Mesenchymal stem cell (in vitro differentiated cells and primary cell): ENCODE data around the gene C11orf97.

Experiments used
- DNase-seq: peaks from one replicate; pipeline ENCODE4 v3.0.0-alpha.2; 2013
- H2AFZ ChIP-seq: one replicate; pipeline ENCODE4 v1.6.1; 2013; ENCODE audit warnings: low read depth, mild to moderate bottlenecking, control low read depth, inconsistent platforms, low read length, moderate library complexity
- H2AK5ac ChIP-seq: 2 replicates; pipeline ENCODE4 v1.6.1; 2013; ENCODE audit warnings: low read length, moderate library complexity, mild to moderate bottlenecking, inconsistent platforms; ENCODE audit not compliant: severe bottlenecking
- H2BK120ac ChIP-seq: one replicate; pipeline ENCODE4 v1.6.1; 2013; ENCODE audit warnings: low read depth, mild to moderate bottlenecking, inconsistent platforms, low read length, moderate library complexity
- H2BK12ac ChIP-seq, 2 experiments: one replicate each; pipeline ENCODE4 v1.6.1; 2013; ENCODE audit warnings: inconsistent platforms in 2 of 2, low read length in 2 of 2, mild to moderate bottlenecking in 2 of 2, moderate library complexity in 2 of 2, control low read depth in 1 of 2
- H2BK15ac ChIP-seq: one replicate; pipeline ENCODE4 v1.6.1; 2013; ENCODE audit warnings: mild to moderate bottlenecking, low read depth, inconsistent platforms; ENCODE audit not compliant: poor library complexity, severe bottlenecking
- H2BK5ac ChIP-seq: 2 replicates; pipeline ENCODE4 v1.6.1; 2013; ENCODE audit warnings: low read depth, mild to moderate bottlenecking, low read length, control low read depth, inconsistent platforms; ENCODE audit not compliant: poor library complexity, severe bottlenecking
- H3K14ac ChIP-seq, 2 experiments: one replicate each; pipeline ENCODE4 v1.6.1; 2013; ENCODE audit warnings: inconsistent platforms in 2 of 2, low read length in 2 of 2, control low read depth in 1 of 2, mild to moderate bottlenecking in 1 of 2, moderate library complexity in 1 of 2
- H3K18ac ChIP-seq, 2 experiments: one replicate each; pipeline ENCODE4 v1.6.1; 2013; ENCODE audit warnings: inconsistent platforms in 2 of 2, low read length in 2 of 2, control low read depth in 1 of 2, low read depth in 1 of 2, mild to moderate bottlenecking in 1 of 2
- H3K23ac ChIP-seq, 2 experiments: one replicate each; pipeline ENCODE4 v1.6.1; 2013; ENCODE audit warnings: inconsistent platforms in 2 of 2, low read length in 2 of 2, mild to moderate bottlenecking in 2 of 2, moderate library complexity in 2 of 2, control low read depth in 1 of 2
- H3K27ac ChIP-seq: 2 replicates; pipeline ENCODE4 v1.5.1; 2013; ENCODE audit warnings: mild to moderate bottlenecking, moderate library complexity, low read length, control low read depth, inconsistent platforms; ENCODE audit not compliant: poor library complexity, severe bottlenecking
- H3K27me3 ChIP-seq, 2 experiments: 2 replicates each; pipeline versions ENCODE4 v1.6.1 to v1.7.0; 2013; ENCODE audit warnings: low read length in 2 of 2, mild to moderate bottlenecking in 2 of 2, moderate library complexity in 2 of 2, control low read depth in 1 of 2, inconsistent platforms in 1 of 2; ENCODE audit not compliant: control insufficient read depth in 1 of 2, insufficient read depth in 1 of 2
- H3K36me3 ChIP-seq, 2 experiments: 2 replicates each; pipeline versions ENCODE4 v1.6.1 to v1.7.0; 2013; ENCODE audit warnings: low read length in 2 of 2, control low read depth in 1 of 2, inconsistent platforms in 1 of 2, low read depth in 1 of 2, mild to moderate bottlenecking in 1 of 2; ENCODE audit not compliant: insufficient read depth in 2 of 2, control insufficient read depth in 1 of 2
- H3K4ac ChIP-seq, 2 experiments: one replicate each; pipeline ENCODE4 v1.6.1; 2013; ENCODE audit warnings: inconsistent platforms in 2 of 2, low read length in 2 of 2, mild to moderate bottlenecking in 2 of 2, moderate library complexity in 2 of 2, control low read depth in 1 of 2, low read depth in 1 of 2
- H3K4me1 ChIP-seq: 2 replicates; pipeline ENCODE4 v1.6.1; 2013; ENCODE audit warnings: low read depth, low read length, control low read depth; ENCODE audit not compliant: control insufficient read depth, insufficient read depth
- H3K4me2 ChIP-seq: 2 replicates; pipeline ENCODE4 v1.6.1; 2013; ENCODE audit warnings: low read length, mild to moderate bottlenecking, inconsistent platforms; ENCODE audit not compliant: poor library complexity, severe bottlenecking
- H3K4me3 ChIP-seq, 2 experiments: 2 replicates each; pipeline versions ENCODE4 v1.5.1 to v1.7.0; 2013; ENCODE audit warnings: low read length in 2 of 2, mild to moderate bottlenecking in 2 of 2, control low read depth in 1 of 2, low read depth in 1 of 2; ENCODE audit not compliant: insufficient read depth in 1 of 2
- H3K79me1 ChIP-seq: replicated peaks from 2 replicates; pipeline ENCODE4 v1.6.1; 2013; ENCODE audit warnings: mild to moderate bottlenecking, control low read depth, low read length, inconsistent platforms; ENCODE audit not compliant: poor library complexity, severe bottlenecking
- H3K9ac ChIP-seq: 2 replicates; pipeline ENCODE4 v1.7.0; 2013; ENCODE audit warnings: mild to moderate bottlenecking, low read length, moderate library complexity
- H3K9me3 ChIP-seq: 2 replicates; pipeline ENCODE4 v1.7.0; 2013; ENCODE audit warnings: mild to moderate bottlenecking, low read length; ENCODE audit not compliant: control insufficient read depth
- H4K8ac ChIP-seq: one replicate; pipeline ENCODE4 v1.6.1; 2013; ENCODE audit warnings: inconsistent platforms, mild to moderate bottlenecking, low read length, moderate library complexity
- H4K91ac ChIP-seq: one replicate; pipeline ENCODE4 v1.6.1; 2013; ENCODE audit warnings: mild to moderate bottlenecking, low read length, inconsistent platforms
- WGBS: methylation state at CpG from one replicate; pipeline ENCODE4 v1.1.7; 2013; ENCODE audit warnings: mixed read lengths; 5-methylcytosine and 5-hydroxymethylcytosine counted together

C11orf97 gene

DNA sequence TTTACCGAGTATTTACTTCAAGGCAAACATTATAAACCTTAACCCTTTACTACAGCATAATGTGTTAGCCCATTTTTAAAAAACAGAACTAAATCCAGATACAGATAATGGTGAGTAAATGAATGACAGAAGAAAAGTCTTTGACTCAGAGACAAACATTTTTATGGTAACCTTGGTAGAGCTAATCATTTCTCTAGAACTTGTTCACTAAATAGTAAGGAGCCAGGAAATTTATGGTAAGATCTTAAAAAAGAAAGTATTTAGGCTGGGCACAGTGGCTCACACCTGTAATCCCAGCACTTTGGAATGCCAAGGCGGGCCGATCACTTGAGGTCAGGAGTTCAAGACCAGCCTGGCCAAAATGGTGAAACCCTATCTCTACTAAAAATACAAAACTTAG, 19.9 kb downstream of the C11orf97 start:
- no peak overlapping the region for H3K4me2 ChIP-seq
- no peak for DNase-seq
- no peaks in the 10 kb centered on the region for H3K9me3 ChIP-seq
- H4K91ac ChIP-seq = no peak overlapping the region
- H3K4me3 ChIP-seq = no peak overlapping the region
- H2AFZ ChIP-seq = no peak overlapping the region
- H4K8ac ChIP-seq = no peak overlapping the region
- H3K18ac ChIP-seq = no peak overlapping the region
- H3K9ac ChIP-seq = no peak overlapping the region
- WGBS = 100% methylated on average over 2 of the region's 3 CpGs
- no peak overlapping the region for H3K23ac ChIP-seq
- H2BK5ac ChIP-seq = no peak overlapping the region
- no peaks in the 10 kb centered on the region for H3K27me3 ChIP-seq
- no peak overlapping the region for H2BK15ac ChIP-seq
- H3K79me1 ChIP-seq = no peaks in the 10 kb centered on the region
- H3K36me3 ChIP-seq = no peaks in the 10 kb centered on the region
- no peak overlapping the region for H3K14ac ChIP-seq
- H3K4ac ChIP-seq = no peak overlapping the region
- no peak overlapping the region for H2BK120ac ChIP-seq
- no peak overlapping the region for H2AK5ac ChIP-seq
- no peak overlapping the region for H3K27ac ChIP-seq
- H3K4me1 ChIP-seq = no peaks in the 10 kb centered on the region
- no peak overlapping the region for H2BK12ac ChIP-seq

DNA sequence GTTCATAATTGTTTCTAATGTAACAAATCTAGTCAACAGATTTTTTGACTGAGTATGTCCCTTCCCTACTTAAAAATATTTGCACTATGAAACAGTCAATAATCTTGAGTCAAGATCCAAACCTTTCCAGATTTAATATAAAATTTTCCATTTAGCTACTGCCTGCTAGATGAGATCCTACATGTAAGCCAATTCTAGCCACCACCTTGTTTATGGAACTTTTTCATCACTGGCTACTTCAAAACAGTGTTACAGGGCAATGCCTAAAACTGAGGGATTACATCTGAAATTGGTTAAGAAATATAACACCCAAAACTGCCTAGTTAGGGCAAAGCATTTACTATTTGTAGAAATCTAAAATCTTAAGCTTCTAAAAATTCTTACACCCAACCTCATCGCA, 20.9 kb downstream of the C11orf97 start:
- Histone ChIP-seq H3K27me3 (no peaks in the 10 kb centered on the region), H3K79me1 (no peaks in the 10 kb centered on the region), H2AK5ac (no peak overlapping the region), H3K14ac (no peak overlapping the region), H2BK15ac (no peak overlapping the region), H3K9me3 (no peaks in the 10 kb centered on the region), H3K36me3 (no peaks in the 10 kb centered on the region), H2AFZ (no peak overlapping the region), H3K18ac (no peak overlapping the region), H3K4me1 (no peaks in the 10 kb centered on the region), H3K4ac (no peak overlapping the region), H3K9ac (peak overlapping the region; percentile 67), H2BK120ac (no peak overlapping the region), H4K91ac (no peak overlapping the region), H2BK5ac (no peak overlapping the region), H4K8ac (no peak overlapping the region), H3K27ac (no peak overlapping the region), H2BK12ac (no peak overlapping the region), H3K4me3 (no peak overlapping the region), H3K4me2 (no peak overlapping the region), H3K23ac (no peak overlapping the region)
- WGBS = no CpG with 5 or more reads among the region's 1 CpG
- DNase-seq = no peak

DNA sequence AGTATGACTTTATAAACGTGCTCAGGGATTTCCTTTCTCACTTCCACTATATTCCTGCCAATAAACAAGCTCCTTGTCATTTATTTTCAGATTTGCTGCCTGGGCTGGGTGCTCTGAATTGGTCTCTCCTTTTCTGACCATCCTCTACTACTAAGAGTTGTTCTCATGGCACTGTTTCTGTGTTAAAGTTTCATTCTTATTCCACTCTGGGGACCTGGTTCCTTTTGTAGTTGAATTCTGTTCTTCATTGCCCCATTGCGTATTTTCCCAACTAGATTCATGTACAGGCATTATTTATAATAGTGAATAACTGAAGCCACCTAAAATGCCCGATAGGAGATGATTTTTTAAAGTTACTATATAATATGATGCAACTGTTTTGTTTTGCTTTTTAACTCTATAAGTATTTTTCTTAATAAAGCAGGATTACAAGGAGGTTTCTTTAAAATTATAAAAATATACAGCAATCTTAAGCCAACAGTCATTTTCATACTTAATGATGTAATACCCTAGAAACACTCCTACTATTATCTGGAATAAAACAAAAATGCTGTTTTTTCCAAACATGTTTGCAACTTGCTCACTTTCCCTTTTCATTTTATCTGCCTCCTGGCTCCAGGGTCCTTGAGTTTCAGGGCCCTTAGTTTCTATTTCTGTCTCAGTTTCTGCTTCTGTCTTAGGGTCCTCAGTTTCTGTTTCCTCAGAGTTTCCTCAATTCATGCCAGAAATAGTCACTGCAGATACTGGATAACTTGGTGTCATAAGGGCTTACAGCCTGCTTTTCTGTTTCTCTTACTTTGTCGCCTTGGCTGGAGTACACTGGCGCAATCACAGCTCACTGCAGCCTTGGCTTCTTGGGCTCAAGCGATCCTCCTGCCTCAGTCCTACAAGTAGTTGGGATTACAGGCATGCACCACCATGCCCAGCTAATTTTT, 21.7 kb downstream of the C11orf97 start:
- Histone ChIP-seq H2BK120ac (no peak overlapping the region), H3K14ac (no peak overlapping the region), H3K4me2 (no peak overlapping the region), H4K91ac (no peak overlapping the region), H2BK5ac (no peak overlapping the region), H3K23ac (no peak overlapping the region), H3K4me3 (peak overlapping the region in 1 of 2 experiments; percentile 30), H3K4me1 (no peaks in the 10 kb centered on the region), H3K27ac (no peak overlapping the region), H3K36me3 (no peaks in the 10 kb centered on the region), H2BK15ac (no peak overlapping the region), H3K27me3 (no peaks in the 10 kb centered on the region), H2AFZ (no peak overlapping the region), H3K18ac (no peak overlapping the region), H2AK5ac (no peak overlapping the region), H3K79me1 (no peaks in the 10 kb centered on the region), H4K8ac (no peak overlapping the region), H3K4ac (no peak overlapping the region), H3K9me3 (no peaks in the 10 kb centered on the region), H2BK12ac (no peak overlapping the region), H3K9ac (peak overlapping the region; percentile 67)
- no peak for DNase-seq
- 81% methylated on average over 4 of the region's 6 CpGs for WGBS

DNA sequence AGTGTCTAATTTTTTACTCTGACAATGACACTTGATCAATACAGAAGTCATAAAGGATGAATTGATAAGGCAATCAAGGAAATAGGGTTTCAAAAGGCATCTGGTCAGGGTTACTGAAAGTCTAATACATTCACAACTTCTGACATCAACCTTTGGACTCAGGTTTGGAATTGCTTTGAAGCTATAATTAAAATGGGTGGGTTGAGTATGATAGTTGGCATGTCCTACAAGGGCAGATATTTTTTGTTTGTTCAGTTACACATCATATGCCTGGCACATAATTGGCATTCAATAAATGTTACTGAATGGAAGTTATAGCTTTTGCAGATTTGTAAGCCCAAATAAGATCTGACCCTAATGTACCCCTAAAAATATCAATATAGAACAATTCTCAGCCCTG, 24.1 kb downstream of the C11orf97 start:
- no peak overlapping the region for H3K4ac ChIP-seq
- H2AK5ac ChIP-seq = no peak overlapping the region
- no peak overlapping the region for H3K27ac ChIP-seq
- no peak overlapping the region for H3K18ac ChIP-seq
- DNase-seq = no peak
- H2AFZ ChIP-seq = no peak overlapping the region
- H3K36me3 ChIP-seq = no peaks in the 10 kb centered on the region
- H3K79me1 ChIP-seq = no peaks in the 10 kb centered on the region
- H2BK12ac ChIP-seq = no peak overlapping the region
- no peak overlapping the region for H2BK15ac ChIP-seq
- H3K27me3 ChIP-seq = no peaks in the 10 kb centered on the region
- no peak overlapping the region for H3K4me3 ChIP-seq
- no peak overlapping the region for H3K14ac ChIP-seq
- no peaks in the 10 kb centered on the region for H3K4me1 ChIP-seq
- no peak overlapping the region for H3K23ac ChIP-seq
- H3K9me3 ChIP-seq = no peaks in the 10 kb centered on the region
- no peak overlapping the region for H4K8ac ChIP-seq
- H4K91ac ChIP-seq = no peak overlapping the region
- H3K4me2 ChIP-seq = no peak overlapping the region
- H2BK120ac ChIP-seq = no peak overlapping the region
- H2BK5ac ChIP-seq = no peak overlapping the region
- H3K9ac ChIP-seq = peak overlapping the region; percentile 44
